ENCODE results near the gene M1AP.

DNA sequence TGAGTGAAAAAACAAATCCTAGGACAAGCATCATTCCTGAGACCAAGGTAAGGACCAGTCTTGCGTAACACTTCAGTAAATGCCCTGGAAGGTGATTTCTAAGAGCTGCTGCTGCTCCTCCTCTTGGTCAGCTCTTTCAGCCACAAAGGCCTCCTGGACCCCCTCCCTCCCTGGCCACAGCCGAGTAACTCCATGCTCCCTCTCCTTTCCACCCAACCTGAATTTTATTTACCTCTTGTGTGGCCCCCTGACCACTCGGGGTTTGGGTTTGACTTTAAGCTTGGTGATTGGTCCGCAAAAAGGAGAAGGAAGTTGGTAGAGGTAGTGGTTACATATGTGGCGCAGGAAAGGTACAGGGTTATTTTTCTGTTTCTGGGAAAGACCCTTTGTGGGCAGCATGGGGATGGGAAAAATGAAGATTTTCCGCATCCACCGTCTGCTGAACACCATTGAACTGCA, 109.2 kb downstream of the M1AP start:
- TF ChIP-seq POLR2A (IDR thresholded peaks at IDR 0.05; ENCODE audit: low read depth, low read length) (no peak), POLR2AphosphoS5 (IDR thresholded peaks at IDR 0.05; ENCODE audit: low read depth, low read length) (0 out of 2 replicates have a peak, but pooled peaks have one; percentile 12)

All from GM12892 (cell line).